GM18502 (cell line): Measurements from ENCODE around the gene CCBE1.
"Not testable (repeated sequence)": the region's sequence is repeated elsewhere in the genome, so short reads cannot be mapped to it uniquely, and the experiment has no call there.

Source experiments
- ATAC-seq: cut with Tn5 transposase; IDR thresholded peaks from one replicate; pipeline ENCODE4 v1.9.1; 2021; ENCODE audit warnings: mild to moderate bottlenecking; ENCODE audit not compliant: unreplicated experiment, poor library complexity

The CCBE1 gene

GRCh38 chr18:59717291-59717690, 20.1 kb upstream of the CCBE1 start:
- ATAC-seq: no peak

GRCh38 chr18:59715966-59716369, 18.7 kb upstream of the CCBE1 start:
- no peak for ATAC-seq

- ATAC-seq: no peak
Measured at GRCh38 chr18:59715445-59715844, 18.2 kb upstream of the CCBE1 start.

GRCh38 chr18:59714096-59714495, 16.9 kb upstream of the CCBE1 start:
- ATAC-seq: not testable (repeated sequence)

DNA sequence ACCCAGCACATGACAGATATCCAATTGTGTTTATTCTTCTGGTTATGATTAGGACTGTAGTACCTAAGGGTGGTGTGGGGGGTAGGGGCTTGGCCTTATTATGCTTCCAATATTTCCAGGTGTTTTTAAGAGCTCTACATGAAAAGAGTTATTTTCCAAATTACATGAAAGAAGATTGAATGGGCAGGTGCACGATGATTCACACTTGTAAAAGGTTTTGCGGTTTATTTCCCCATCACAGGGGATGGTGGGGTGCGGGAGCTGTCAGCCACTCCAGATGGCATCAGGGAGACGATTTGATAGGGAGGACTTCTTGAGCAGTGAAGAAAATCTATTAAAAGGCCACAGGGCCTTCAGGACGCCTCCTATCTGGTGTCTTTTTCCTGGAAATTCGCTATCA, 15.1 kb upstream of the CCBE1 start:
- no peak for ATAC-seq

- no peak for ATAC-seq
Measured at GRCh38 chr18:59708988-59709387, 11.8 kb upstream of the CCBE1 start.

- ATAC-seq: no peak
Measured at GRCh38 chr18:59707306-59707705, 10.1 kb upstream of the CCBE1 start.

GRCh38 chr18:59706499-59706898, 9.3 kb upstream of the CCBE1 start:
- no peak for ATAC-seq

DNA sequence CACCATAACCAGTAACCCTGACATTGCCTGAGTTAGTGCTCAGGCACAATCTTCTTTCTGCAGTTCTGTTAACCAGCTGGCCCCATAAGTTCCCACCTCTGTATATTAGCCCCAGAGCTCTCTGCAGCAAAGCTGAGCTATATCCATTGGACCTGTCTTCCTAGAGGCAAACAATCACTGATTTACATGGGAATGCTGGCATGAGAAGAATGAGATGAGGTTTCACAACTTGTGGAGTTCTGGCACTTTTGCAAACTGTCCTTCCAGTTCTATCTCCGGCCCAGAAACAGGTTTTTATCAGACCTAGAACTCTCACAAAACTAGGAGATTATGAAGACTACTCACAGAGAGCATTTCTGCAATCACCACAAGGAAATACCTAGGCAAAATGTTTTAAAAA, 7.9 kb upstream of the CCBE1 start:
- ATAC-seq: no peak

GRCh38 chr18:59704146-59704545, 6.9 kb upstream of the CCBE1 start:
- no peak for ATAC-seq

GRCh38 chr18:59701272-59701671, 4.0 kb upstream of the CCBE1 start:
- no peak for ATAC-seq

GRCh38 chr18:59700535-59700967, 3.3 kb upstream of the CCBE1 start:
- no peak for ATAC-seq

GRCh38 chr18:59699750-59700534, 2.7 kb upstream of the CCBE1 start:
- ATAC-seq: no peak

DNA sequence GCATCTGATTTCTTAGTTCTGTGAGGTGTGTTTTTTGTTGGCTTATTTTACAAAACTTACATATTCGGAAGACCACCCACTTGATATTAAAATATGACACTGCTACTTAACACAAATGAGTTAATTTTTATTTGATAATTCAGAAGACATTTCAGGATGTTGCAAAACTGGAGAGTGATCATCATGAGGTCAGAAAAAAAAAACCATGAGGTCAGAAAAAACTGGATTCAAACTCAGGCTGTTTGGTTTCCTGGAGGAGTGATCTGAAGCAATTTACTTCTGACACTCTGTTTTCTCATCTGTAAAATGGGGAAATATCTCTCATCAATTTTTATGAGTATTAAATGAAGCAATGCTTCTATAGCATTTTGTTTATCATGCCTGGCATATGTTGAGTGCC, 1.8 kb upstream of the CCBE1 start:
- ATAC-seq: no peak

DNA sequence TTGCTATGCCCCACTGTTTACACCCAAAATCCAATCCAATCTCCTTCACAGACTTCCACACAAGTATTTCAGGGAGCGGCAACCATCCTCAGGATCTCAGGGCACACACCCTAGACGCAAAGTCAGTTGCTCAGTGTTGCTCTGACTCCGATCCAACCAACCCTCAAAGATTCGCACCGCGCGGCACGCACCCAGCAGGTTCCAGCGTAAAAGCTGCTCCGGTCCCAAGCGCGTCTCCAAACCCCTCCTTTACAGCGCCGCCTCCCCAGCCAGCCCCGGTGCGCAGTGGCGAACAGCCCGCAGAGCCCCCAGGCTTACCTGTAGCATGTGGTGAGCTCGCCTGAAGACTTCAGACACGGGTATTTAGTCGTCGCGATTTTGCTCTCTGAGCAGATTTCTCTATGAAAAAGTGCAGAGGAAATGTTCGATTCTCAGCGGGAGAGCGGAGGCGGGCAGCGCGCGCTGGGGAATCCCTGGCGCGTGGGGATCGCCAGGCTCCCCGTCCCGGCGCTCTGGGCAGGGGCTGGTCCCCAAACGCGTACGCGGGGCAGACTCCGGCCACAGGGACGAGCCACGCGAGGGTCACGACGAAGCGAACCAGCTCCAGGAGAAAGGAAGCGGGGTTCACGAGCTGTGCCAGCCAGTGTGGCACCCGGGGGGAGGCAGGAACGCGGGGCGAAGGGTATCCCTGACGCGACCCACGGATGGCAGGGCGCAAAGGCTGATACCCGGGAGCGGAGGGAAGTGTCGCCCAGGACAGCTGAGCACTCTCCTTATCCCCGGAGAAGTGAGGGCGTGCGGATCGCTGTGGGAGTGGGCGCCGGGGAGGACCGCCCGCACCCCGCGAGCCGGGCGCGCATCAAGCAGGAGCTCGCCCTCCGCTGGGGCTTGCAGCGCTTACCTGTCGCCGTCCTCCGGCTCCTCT, 650 bp downstream of the CCBE1 start:
- peak; percentile 29 for ATAC-seq

GRCh38 chr18:59695551-59695950, 1.7 kb downstream of the CCBE1 start:
- ATAC-seq: no peak

DNA sequence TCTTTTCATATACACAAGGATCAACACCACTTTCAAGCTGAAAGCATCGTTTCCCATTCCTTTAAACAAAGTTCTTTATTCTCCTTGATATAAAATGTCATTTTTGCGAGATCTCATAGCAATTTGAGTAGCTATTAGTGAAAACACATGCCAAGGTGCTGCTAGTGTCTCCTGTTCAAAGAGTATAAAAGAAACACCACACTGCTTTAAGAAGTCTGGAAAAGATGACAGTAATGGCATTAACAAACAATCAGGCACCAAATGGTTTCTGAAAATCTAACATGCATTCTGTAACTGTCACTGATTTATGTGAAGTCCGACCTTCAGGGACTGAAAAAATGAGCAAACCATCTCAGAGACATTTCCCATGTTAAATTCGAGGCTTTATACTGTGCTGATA, 2.4 kb downstream of the CCBE1 start:
- ATAC-seq: no peak

- ATAC-seq: no peak
Measured at GRCh38 chr18:59691996-59692395, 5.2 kb downstream of the CCBE1 start.

GRCh38 chr18:59690996-59691395, 6.2 kb downstream of the CCBE1 start:
- ATAC-seq: no peak

DNA sequence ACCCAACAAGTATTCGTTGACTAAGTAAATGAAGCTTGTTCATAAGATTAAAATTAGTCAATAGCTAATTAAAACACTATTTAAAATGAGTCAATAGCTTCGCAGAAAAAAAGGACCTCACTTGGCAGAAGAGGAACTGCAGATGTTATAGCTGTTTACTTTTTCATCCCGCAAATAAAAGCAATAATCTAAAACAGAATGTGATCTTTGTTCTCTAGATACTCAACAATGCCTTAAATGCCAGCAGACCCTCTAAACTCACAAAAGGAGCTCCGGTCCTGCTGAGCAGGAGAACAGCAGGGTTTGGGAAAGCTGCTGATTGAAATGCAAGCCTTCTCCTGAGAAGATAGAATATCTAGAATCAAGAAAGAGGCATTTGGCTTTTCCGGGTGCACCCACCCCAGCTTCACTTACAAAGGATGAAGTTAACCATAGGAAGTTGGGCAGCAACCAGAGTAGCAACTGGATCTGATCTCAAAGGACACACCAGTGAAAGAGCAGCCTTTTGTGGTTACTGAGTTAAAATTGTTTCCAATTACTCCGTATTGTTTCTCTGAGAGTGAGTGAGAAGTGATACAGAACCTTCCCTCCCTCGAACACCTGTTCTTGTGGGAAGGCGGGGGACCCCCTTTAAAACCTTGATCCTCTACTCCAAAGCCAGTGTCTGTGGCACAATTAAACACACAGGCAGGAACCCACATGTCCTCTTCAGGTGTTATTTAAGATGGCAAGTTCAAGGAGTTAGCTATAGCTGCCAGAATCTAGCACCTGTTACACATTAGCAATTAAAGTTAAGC, 6.8 kb downstream of the CCBE1 start:
- ATAC-seq: no peak

DNA sequence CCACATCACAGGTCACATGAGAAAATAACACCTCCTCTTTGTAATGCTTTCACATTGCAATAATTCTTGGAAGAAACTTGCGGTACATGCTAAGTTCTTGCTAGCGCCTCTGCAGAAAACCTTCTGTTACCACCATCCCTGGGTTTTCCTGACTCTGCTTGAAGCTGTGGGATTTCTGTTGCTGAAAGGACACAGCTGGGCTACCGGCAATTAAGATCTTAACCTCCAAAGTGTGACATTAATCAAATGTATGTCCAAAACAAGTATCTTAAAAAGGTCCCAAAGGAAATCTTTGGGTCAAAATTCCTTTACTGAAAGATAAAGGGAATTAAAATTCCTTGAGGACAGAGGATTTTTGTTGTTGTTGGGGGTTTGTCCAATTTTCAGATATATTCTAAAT, 7.5 kb downstream of the CCBE1 start:
- ATAC-seq: no peak
